HEK293 (cell line): Measurements from ENCODE around the gene PPP1R14C.

Experiments used
- SCRT2 ChIP-seq: fragments of 450-650 bp; formaldehyde crosslinking; IDR thresholded peaks from 2 replicates; pipeline ENCODE4 v1.5.1; 2016; ENCODE audit warnings: missing biosample characterization, missing genetic modification characterization
- YY1 ChIP-seq: fragments of 450-650 bp; formaldehyde crosslinking; IDR thresholded peaks from 2 replicates; pipeline ENCODE4 v1.5.1; 2018; ENCODE audit warnings: missing biosample characterization, missing genetic modification characterization
- ZNF121 ChIP-seq: fragments of 450-650 bp; formaldehyde crosslinking; IDR thresholded peaks from 2 replicates; pipeline ENCODE4 v1.5.1; 2016; ENCODE audit warnings: missing biosample characterization, missing genetic modification characterization
- ZNF2 ChIP-seq: fragments of 450-650 bp; formaldehyde crosslinking; IDR thresholded peaks from 2 replicates; pipeline ENCODE4 v1.5.1; 2016; ENCODE audit warnings: missing biosample characterization, missing genetic modification characterization
- ZNF202 ChIP-seq: fragments of 450-650 bp; formaldehyde crosslinking; IDR thresholded peaks from 2 replicates; pipeline ENCODE4 v1.5.1; 2016; ENCODE audit warnings: missing biosample characterization, missing genetic modification characterization, borderline replicate concordance
- ZNF23 ChIP-seq: fragments of 450-650 bp; formaldehyde crosslinking; IDR thresholded peaks from 2 replicates; pipeline ENCODE4 v1.5.1; 2016; ENCODE audit warnings: missing biosample characterization, missing genetic modification characterization, borderline replicate concordance
- ZNF416 ChIP-seq: fragments of 450-650 bp; formaldehyde crosslinking; IDR thresholded peaks from 2 replicates; pipeline ENCODE4 v1.5.1; 2016; ENCODE audit warnings: missing biosample characterization, missing genetic modification characterization
- ZNF510 ChIP-seq: fragments of 450-650 bp; formaldehyde crosslinking; IDR thresholded peaks from 2 replicates; pipeline ENCODE4 v1.5.1; 2018; ENCODE audit warnings: mild to moderate bottlenecking, missing genetic modification characterization, missing biosample characterization; ENCODE audit not compliant: insufficient replicate concordance
- ZNF561 ChIP-seq: fragments of 450-650 bp; IDR thresholded peaks from 2 replicates; pipeline ENCODE4 v1.5.1; 2018; ENCODE audit warnings: missing biosample characterization, missing genetic modification characterization, borderline replicate concordance
- ZNF610 ChIP-seq: fragments of 450-650 bp; formaldehyde crosslinking; IDR thresholded peaks from 2 replicates; pipeline ENCODE4 v1.5.1; 2016; ENCODE audit warnings: missing biosample characterization, missing genetic modification characterization, borderline replicate concordance
- TF ChIP-seq, protein P1 (sequence below): fragments of 450-650 bp; formaldehyde crosslinking; IDR thresholded peaks from 2 replicates; pipeline ENCODE4 v1.5.1; 2016; ENCODE audit warnings: missing biosample characterization, missing genetic modification characterization
- TF ChIP-seq, protein P2 (sequence below): fragments of 450-650 bp; formaldehyde crosslinking; IDR thresholded peaks from 2 replicates; pipeline ENCODE4 v1.5.1; 2016; ENCODE audit warnings: missing biosample characterization, missing genetic modification characterization
- TF ChIP-seq, protein P3 (sequence below): fragments of 450-650 bp; formaldehyde crosslinking; IDR thresholded peaks from 2 replicates; pipeline ENCODE4 v1.5.1; 2016; ENCODE audit warnings: missing biosample characterization, missing genetic modification characterization, low read depth
- TF ChIP-seq, protein P4 (sequence below): fragments of 450-650 bp; formaldehyde crosslinking; IDR thresholded peaks from 2 replicates; pipeline ENCODE4 v1.5.1; 2016; ENCODE audit warnings: missing biosample characterization, missing genetic modification characterization

DNA sequence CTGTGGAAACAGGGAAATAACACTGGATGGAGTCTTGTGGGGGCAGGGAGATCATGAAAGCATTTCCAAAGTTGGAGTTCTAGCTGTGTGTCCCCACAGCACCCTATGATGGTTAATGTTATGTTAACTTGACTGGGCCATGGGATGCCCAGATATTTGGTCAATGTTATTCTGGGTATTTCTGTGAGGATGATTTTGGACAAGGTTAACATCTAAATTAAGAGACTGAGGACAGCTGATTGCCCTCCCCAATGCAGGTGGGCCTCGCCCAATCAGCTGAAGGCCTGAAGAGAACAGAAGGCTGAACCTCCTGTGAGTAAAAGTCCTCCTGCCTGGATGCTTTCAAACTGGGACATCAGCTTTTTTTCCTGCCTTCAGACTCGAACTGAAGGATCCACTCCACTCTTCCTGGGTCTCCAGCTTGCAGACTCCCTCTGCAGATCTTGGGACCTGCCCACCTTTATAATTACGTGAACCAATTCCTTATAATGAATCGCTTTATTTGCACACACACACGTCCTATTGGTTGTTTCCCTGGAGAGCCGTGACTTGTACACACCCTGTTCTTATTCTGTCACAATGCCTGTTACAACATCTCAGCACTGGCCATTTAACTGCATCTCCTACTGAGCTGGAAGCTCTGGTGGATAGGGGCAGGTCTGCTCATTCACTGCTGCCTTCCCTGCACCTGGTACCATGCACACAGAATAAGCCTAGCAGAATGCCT is 126.4 kb downstream of the PPP1R14C start:
- TF ChIP-seq, protein P1, sequence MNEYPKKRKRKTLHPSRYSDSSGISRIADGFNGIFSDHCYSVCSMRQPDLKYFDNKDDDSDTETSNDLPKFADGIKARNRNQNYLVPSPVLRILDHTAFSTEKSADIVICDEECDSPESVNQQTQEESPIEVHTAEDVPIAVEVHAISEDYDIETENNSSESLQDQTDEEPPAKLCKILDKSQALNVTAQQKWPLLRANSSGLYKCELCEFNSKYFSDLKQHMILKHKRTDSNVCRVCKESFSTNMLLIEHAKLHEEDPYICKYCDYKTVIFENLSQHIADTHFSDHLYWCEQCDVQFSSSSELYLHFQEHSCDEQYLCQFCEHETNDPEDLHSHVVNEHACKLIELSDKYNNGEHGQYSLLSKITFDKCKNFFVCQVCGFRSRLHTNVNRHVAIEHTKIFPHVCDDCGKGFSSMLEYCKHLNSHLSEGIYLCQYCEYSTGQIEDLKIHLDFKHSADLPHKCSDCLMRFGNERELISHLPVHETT (tag by site-specific recombination) = no peak
- TF ChIP-seq, protein P2, sequence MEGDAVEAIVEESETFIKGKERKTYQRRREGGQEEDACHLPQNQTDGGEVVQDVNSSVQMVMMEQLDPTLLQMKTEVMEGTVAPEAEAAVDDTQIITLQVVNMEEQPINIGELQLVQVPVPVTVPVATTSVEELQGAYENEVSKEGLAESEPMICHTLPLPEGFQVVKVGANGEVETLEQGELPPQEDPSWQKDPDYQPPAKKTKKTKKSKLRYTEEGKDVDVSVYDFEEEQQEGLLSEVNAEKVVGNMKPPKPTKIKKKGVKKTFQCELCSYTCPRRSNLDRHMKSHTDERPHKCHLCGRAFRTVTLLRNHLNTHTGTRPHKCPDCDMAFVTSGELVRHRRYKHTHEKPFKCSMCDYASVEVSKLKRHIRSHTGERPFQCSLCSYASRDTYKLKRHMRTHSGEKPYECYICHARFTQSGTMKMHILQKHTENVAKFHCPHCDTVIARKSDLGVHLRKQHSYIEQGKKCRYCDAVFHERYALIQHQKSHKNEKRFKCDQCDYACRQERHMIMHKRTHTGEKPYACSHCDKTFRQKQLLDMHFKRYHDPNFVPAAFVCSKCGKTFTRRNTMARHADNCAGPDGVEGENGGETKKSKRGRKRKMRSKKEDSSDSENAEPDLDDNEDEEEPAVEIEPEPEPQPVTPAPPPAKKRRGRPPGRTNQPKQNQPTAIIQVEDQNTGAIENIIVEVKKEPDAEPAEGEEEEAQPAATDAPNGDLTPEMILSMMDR (tag by site-specific recombination) = no peak
- no peak for TF ChIP-seq ZNF610 (tag by site-specific recombination)
- peak; percentile 95 for TF ChIP-seq ZNF416 (tag by site-specific recombination)
- TF ChIP-seq, protein P3, sequence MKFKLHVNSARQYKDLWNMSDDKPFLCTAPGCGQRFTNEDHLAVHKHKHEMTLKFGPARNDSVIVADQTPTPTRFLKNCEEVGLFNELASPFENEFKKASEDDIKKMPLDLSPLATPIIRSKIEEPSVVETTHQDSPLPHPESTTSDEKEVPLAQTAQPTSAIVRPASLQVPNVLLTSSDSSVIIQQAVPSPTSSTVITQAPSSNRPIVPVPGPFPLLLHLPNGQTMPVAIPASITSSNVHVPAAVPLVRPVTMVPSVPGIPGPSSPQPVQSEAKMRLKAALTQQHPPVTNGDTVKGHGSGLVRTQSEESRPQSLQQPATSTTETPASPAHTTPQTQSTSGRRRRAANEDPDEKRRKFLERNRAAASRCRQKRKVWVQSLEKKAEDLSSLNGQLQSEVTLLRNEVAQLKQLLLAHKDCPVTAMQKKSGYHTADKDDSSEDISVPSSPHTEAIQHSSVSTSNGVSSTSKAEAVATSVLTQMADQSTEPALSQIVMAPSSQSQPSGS (tag by site-specific recombination) = no peak
- no peak for TF ChIP-seq ZNF202 (tag by site-specific recombination)
- no peak for TF ChIP-seq ZNF121 (tag by site-specific recombination)
- no peak for TF ChIP-seq ZNF561 (tag by site-specific recombination)
- no peak for TF ChIP-seq SCRT2 (tag by site-specific recombination)
- TF ChIP-seq ZNF2 (tag by site-specific recombination) = no peak
- TF ChIP-seq, protein P4, sequence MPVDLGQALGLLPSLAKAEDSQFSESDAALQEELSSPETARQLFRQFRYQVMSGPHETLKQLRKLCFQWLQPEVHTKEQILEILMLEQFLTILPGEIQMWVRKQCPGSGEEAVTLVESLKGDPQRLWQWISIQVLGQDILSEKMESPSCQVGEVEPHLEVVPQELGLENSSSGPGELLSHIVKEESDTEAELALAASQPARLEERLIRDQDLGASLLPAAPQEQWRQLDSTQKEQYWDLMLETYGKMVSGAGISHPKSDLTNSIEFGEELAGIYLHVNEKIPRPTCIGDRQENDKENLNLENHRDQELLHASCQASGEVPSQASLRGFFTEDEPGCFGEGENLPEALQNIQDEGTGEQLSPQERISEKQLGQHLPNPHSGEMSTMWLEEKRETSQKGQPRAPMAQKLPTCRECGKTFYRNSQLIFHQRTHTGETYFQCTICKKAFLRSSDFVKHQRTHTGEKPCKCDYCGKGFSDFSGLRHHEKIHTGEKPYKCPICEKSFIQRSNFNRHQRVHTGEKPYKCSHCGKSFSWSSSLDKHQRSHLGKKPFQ (tag by site-specific recombination) = no peak
- no peak for TF ChIP-seq ZNF510 (tag by site-specific recombination)
- no peak for TF ChIP-seq ZNF23 (tag by site-specific recombination)
- no peak for TF ChIP-seq YY1 (tag by site-specific recombination)
